Panc1 (cell line): ENCODE measurements around the gene PTGR3. TPM values are rescaled to one million over a fixed set of nuclear protein-coding genes. Genes with fewer than 3 reads are reported as not detected.

Source experiments
- ATAC-seq: fragments of 200-7000 bp; cut with Tn5 transposase; 2 replicates; pipeline ENCODE4 v1.9.1; 2020; ENCODE audit warnings: mild to moderate bottlenecking, moderate library complexity
- BruUV-seq: library from RNA; stranded (reverse); fragments of 400-500 nt; replicated peaks from 2 replicates; lab custom pipeline; 2021; lab: Mats Ljungman, UMichigan
- CTCF ChIA-PET: fragments of 300-600 bp; sonication (Branson Sonifier 250); formaldehyde crosslinking; loops from one replicate; lab custom pipeline; 2022; ENCODE audit warnings: antibody characterized with exemption; lab: Charles Lee
- POLR2A ChIA-PET: fragments of 300-600 bp; sonication (Branson Sonifier 250); formaldehyde crosslinking; loops from one replicate; lab custom pipeline; 2022; ENCODE audit warnings: antibody characterized with exemption; lab: Charles Lee
- DNase-seq: peaks from one replicate; pipeline ENCODE4 v3.0.0-alpha.2; 2010; ENCODE audit warnings: low read depth, low spot score
- H3K27ac ChIP-seq: 2 replicates; pipeline ENCODE4 v1.5.1; 2011; ENCODE audit warnings: mild to moderate bottlenecking, low read length, inconsistent platforms
- H3K27me3 ChIP-seq: fragments of 200-500 bp; sonication (Bioruptor generic); 2 replicates; pipeline ENCODE4 v1.6.0; 2014; ENCODE audit warnings: low read length, inconsistent platforms; ENCODE audit not compliant: control insufficient read depth, insufficient read depth
- H3K36me3 ChIP-seq: fragments of 200-500 bp; sonication (Bioruptor generic); 2 replicates; pipeline ENCODE4 v1.5.1; 2014; ENCODE audit warnings: inconsistent platforms, mild to moderate bottlenecking, low read length, moderate library complexity; ENCODE audit not compliant: control insufficient read depth, insufficient read depth
- H3K4me1 ChIP-seq: 2 replicates; pipeline ENCODE4 v1.5.1; 2011; ENCODE audit warnings: inconsistent platforms, mild to moderate bottlenecking, low read length, moderate library complexity; ENCODE audit not compliant: control insufficient read depth, insufficient read depth
- H3K4me3 ChIP-seq, 2 experiments: 2 replicates each; pipeline ENCODE4 v1.5.1; 2011 to 2012; ENCODE audit warnings: low read depth in 2 of 2, low read length in 2 of 2, mild to moderate bottlenecking in 2 of 2, inconsistent platforms in 1 of 2, moderate library complexity in 1 of 2
- H3K9me3 ChIP-seq: fragments of 200-500 bp; sonication (Bioruptor generic); 2 replicates; pipeline ENCODE4 v1.5.1; 2014; ENCODE audit warnings: low read depth, mild to moderate bottlenecking, inconsistent platforms, low read length, moderate library complexity; ENCODE audit not compliant: control insufficient read depth, insufficient read depth
- CTCF ChIP-seq: fragments of 450-650 bp; IDR thresholded peaks from 2 replicates; pipeline ENCODE4 v1.5.1; 2017; ENCODE audit warnings: mild to moderate bottlenecking
- POLR2AphosphoS5 ChIP-seq: IDR thresholded peaks from 2 replicates; pipeline ENCODE4 v1.6.1; 2012; ENCODE audit warnings: mild to moderate bottlenecking, low read depth, low read length, moderate library complexity
- REST ChIP-seq, 2 experiments: IDR thresholded peaks; 2 replicates each; pipeline ENCODE4 v1.6.1; 2011 to 2012; ENCODE audit warnings: low read depth in 2 of 2, control low read depth in 1 of 2, low read length in 1 of 2, mild to moderate bottlenecking in 1 of 2, moderate library complexity in 1 of 2; ENCODE audit not compliant: insufficient read depth in 1 of 2
- SIN3A ChIP-seq: IDR thresholded peaks from 2 replicates; pipeline ENCODE4 v1.6.1; 2012; ENCODE audit warnings: low read depth, mild to moderate bottlenecking, low read length, moderate library complexity, borderline replicate concordance; ENCODE audit not compliant: insufficient read depth
- TCF7L2 ChIP-seq: IDR thresholded peaks from 2 replicates; pipeline ENCODE4 v1.6.1; 2011; ENCODE audit warnings: mild to moderate bottlenecking, low read depth, low read length, inconsistent platforms
- in situ Hi-C: cut with HindIII; loops from 2 replicates; pipeline ENCODE4 v1.10.0; 2016; ENCODE audit warnings: low sequenced_read_pairs, low pct_unique_long_range_greater_than_20kb
- intact Hi-C: fragments of 100-400 bp; cut with micrococcal nuclease; formaldehyde crosslinking; loops from one replicate; pipeline ENCODE4 v1.10.0; 2022; ENCODE audit not compliant: unreplicated experiment
- total RNA-seq: library from RNA; stranded (reverse); gene quantifications from one replicate; pipeline ENCODE4 v1.2.1, GENCODE V29; 2021; ENCODE audit not compliant: unreplicated experiment

The PTGR3 gene
- total RNA-seq, 1 experiment from 2014 or later: 45.0 TPM

- in situ Hi-C loops (no loop called here), intact Hi-C loops (no loop called here)
- H3K27ac ChIP-seq: no peak overlapping the region
- BruUV-seq: no TSS peak
- DNase-seq: no peak
- ATAC-seq: no peak
- ChIA-PET CTCF (no interaction called here), POLR2A (no interaction called here)
- H3K4me1 ChIP-seq: peaks cover under 1% of the 10 kb centered on the region
- H3K36me3 ChIP-seq: no peaks in the 10 kb centered on the region
- H3K4me3 ChIP-seq: no peak overlapping the region
- no peaks in the 10 kb centered on the region for H3K9me3 ChIP-seq
- TF ChIP-seq SIN3A (no peak), CTCF (no peak), REST (IDR thresholded peaks at IDR 0.05; ENCODE audit: insufficient read depth in 1 of 2, low read depth in 2 of 2, low read length in 1 of 2) (no peak), POLR2AphosphoS5 (no peak), TCF7L2 (no peak)
- H3K27me3 ChIP-seq: no peaks in the 10 kb centered on the region
Measured at GRCh38 chr18:75167137-75167536, 41.8 kb downstream of the PTGR3 start.

- no peak for TF ChIP-seq POLR2AphosphoS5
- TF ChIP-seq REST (IDR thresholded peaks at IDR 0.05; ENCODE audit: insufficient read depth in 1 of 2, low read depth in 2 of 2, low read length in 1 of 2): no peak
- no peak for TF ChIP-seq CTCF
- TF ChIP-seq TCF7L2: no peak
- TF ChIP-seq SIN3A: no peak
- DNase-seq: no peak
- ChIA-PET POLR2A (no interaction called here), CTCF (no interaction called here)
- peaks cover 5% of the 10 kb centered on the region for H3K4me1 ChIP-seq
- intact Hi-C loops: no loop called here
- no TSS peak for BruUV-seq
- no peak for ATAC-seq
- no peaks in the 10 kb centered on the region for H3K9me3 ChIP-seq
- no peaks in the 10 kb centered on the region for H3K36me3 ChIP-seq
- no peaks in the 10 kb centered on the region for H3K27me3 ChIP-seq
- H3K4me3 ChIP-seq: no peak overlapping the region
- in situ Hi-C loops: no loop called here
- H3K27ac ChIP-seq: no peak overlapping the region
Measured at GRCh38 chr18:75165926-75166325, 43.0 kb downstream of the PTGR3 start.
